ENCODE results near the gene SCGB1D4.

The SCGB1D4 gene

DNA sequence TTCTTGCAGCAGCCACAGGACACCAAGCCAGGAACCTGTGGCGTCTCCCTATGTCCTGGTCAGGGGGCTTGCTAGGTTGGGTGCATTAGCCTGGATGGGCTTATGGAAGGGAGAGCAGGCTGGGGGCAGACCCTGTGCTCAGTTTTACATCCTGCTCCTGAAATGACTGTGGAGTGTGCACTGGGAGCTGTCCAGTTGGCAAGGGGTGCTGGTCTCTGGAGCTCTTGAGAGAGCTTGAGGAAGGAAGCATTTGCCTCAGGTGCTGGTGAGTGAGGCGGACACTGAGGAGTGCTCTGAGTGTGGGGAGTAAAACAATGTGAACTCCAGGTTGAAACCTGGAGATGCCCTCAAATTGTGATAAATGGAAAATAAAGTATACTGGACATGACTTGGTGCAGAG lies 3.4 kb downstream of the SCGB1D4 start:
- no peaks in the 10 kb centered on the region for H3K27me3 ChIP-seq (ENCODE audit: insufficient read depth, low read depth, severe bottlenecking)
- no peak overlapping the region for H3K4me3 ChIP-seq (ENCODE audit: low read depth, low read length)
- TF ChIP-seq, protein P1, sequence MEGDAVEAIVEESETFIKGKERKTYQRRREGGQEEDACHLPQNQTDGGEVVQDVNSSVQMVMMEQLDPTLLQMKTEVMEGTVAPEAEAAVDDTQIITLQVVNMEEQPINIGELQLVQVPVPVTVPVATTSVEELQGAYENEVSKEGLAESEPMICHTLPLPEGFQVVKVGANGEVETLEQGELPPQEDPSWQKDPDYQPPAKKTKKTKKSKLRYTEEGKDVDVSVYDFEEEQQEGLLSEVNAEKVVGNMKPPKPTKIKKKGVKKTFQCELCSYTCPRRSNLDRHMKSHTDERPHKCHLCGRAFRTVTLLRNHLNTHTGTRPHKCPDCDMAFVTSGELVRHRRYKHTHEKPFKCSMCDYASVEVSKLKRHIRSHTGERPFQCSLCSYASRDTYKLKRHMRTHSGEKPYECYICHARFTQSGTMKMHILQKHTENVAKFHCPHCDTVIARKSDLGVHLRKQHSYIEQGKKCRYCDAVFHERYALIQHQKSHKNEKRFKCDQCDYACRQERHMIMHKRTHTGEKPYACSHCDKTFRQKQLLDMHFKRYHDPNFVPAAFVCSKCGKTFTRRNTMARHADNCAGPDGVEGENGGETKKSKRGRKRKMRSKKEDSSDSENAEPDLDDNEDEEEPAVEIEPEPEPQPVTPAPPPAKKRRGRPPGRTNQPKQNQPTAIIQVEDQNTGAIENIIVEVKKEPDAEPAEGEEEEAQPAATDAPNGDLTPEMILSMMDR (IDR thresholded peaks at IDR 0.05; ENCODE audit: low read depth, low read length), result no peak
- H3K36me3 ChIP-seq, result no peaks in the 10 kb centered on the region
- no peak overlapping the region for H3K27ac ChIP-seq
- no peaks in the 10 kb centered on the region for H3K9me3 ChIP-seq (ENCODE audit: severe bottlenecking)
- DNase-seq, result no peak

DNA sequence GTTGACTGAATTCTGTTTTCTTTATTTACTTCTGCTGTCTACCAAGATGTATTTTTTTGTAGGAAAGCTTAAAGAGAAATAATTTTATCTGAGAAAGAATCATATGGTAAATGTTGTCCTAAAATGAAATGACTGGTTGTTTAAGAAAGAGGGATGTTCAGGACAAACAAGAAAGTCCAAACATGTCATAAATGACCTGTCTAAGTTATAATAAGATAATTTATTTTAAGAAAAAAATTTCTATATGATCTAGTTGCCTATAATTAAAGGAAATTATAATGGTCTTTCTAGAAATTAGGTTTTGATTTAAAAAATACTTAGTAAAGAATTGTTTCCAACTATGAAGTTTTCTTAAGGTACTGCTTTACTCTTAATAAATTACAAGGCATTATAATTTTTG lies 18.4 kb downstream of the SCGB1D4 start:
- H3K27me3 ChIP-seq (ENCODE audit: insufficient read depth, low read depth, severe bottlenecking), result no peaks in the 10 kb centered on the region
- no peak overlapping the region for H3K27ac ChIP-seq
- TF ChIP-seq, protein P1 (IDR thresholded peaks at IDR 0.05; ENCODE audit: low read depth, low read length), result no peak
- H3K36me3 ChIP-seq, result no peaks in the 10 kb centered on the region
- no peak overlapping the region for H3K4me3 ChIP-seq (ENCODE audit: low read depth, low read length)
- DNase-seq, result no peak
- peaks cover 8% of the 10 kb centered on the region for H3K9me3 ChIP-seq (ENCODE audit: severe bottlenecking)

DNA sequence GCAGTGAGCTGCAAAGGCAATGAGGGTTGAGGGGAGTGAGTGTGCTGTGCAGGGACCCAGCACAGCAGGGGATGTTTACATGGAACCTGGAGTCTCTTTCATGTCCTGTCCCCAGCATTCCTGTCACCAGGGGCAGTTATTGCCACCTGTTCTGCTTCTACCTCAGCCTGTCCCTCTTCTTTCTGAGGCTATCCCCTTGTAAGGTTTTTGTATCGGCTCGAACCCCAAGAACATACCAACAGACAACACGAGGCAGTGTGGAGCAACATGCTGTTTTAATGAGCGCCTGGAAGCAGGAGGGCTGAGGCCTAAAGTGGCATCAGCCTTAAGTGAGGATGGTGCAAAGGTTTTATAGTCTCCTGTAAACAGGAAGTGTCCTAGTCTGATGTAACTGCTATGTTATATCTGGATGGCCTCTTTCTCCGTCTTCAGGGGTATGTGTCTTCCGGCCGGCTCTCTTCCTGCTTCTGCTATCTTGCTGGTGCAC lies 25.0 kb downstream of the SCGB1D4 start:
- DNase-seq, result no peak
- TF ChIP-seq, protein P1 (IDR thresholded peaks at IDR 0.05; ENCODE audit: low read depth, low read length), result no peak
- no peaks in the 10 kb centered on the region for H3K27me3 ChIP-seq (ENCODE audit: insufficient read depth, low read depth, severe bottlenecking)
- H3K27ac ChIP-seq, result no peak overlapping the region
- H3K4me3 ChIP-seq (ENCODE audit: low read depth, low read length), result no peak overlapping the region
- no peaks in the 10 kb centered on the region for H3K36me3 ChIP-seq
- H3K9me3 ChIP-seq (ENCODE audit: severe bottlenecking), result no peaks in the 10 kb centered on the region

DNA sequence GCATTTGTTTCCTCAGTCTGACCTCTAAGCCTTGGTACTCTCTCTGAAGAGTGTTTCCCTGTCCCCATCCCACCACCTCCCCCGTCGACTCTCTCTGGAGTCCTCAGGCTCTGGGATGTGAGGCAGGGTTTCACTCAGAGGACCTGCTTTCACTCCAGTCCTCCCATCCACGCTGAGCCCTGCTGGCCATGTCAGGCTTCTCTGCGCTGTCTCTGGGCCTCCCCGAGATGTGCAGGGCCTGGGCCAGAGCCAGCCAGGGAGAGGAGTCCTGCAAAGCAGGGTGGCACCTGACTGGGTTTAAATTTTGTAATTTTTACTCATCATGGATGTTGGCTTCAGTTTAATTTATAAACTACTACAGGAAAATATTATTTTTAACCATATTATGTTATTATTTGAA lies 25.6 kb downstream of the SCGB1D4 start:
- Histone ChIP-seq H3K27ac (no peak overlapping the region), H3K36me3 (no peaks in the 10 kb centered on the region), H3K27me3 (ENCODE audit: insufficient read depth, low read depth, severe bottlenecking) (no peaks in the 10 kb centered on the region), H3K4me3 (ENCODE audit: low read depth, low read length) (no peak overlapping the region), H3K9me3 (ENCODE audit: severe bottlenecking) (no peaks in the 10 kb centered on the region)
- DNase-seq, result no peak
- TF ChIP-seq, protein P1 (IDR thresholded peaks at IDR 0.05; ENCODE audit: low read depth, low read length), result no peak

DNA sequence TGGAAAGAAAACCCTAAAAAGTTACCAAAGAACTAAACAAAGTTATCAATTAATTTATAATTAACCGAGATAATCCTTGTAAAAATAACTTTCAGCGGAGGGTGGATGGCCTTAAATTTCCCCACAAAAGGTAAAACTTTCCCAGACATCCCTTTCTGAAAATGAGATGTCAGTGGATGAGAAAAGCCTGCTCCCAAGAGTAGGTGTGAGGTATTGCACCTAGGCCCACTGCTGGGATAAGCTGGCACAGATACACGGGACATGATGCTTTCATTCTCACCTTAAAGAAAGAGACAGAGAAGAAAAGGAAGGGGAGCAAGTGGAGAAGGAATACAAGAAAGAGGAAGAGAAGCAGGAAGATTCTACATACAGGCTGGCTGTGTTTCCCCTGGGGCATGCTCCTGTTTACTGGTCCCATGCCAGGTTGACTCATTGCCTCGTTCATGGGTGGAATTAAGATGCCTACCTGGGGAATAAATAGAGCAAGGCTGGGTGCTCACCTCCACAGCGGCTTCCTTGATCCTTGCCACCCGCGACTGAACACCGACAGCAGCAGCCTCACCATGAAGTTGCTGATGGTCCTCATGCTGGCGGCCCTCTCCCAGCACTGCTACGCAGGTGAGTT lies 29.1 kb downstream of the SCGB1D4 start, which contains the start of gene SCGB2A2:
SCGB2A2 (plus strand) TSS at position 505 of the 625 bp plus-strand sequence; CDS start at position 564, 59 bp downstream.
- no peak for DNase-seq
- Histone ChIP-seq H3K4me3 (ENCODE audit: low read depth, low read length) (no peak within 1 kb of the TSS), H3K27ac (no peak within 1 kb of the TSS), H3K9me3 (ENCODE audit: severe bottlenecking) (no peaks in the 10 kb centered on the region), H3K27me3 (ENCODE audit: insufficient read depth, low read depth, severe bottlenecking) (no peaks in the 10 kb centered on the region), H3K36me3 (no peaks in the 10 kb centered on the region)
- TF ChIP-seq, protein P1 (IDR thresholded peaks at IDR 0.05; ENCODE audit: low read depth, low read length), result peak; percentile 52; the same call in 1 of the 2 replicates

DNA sequence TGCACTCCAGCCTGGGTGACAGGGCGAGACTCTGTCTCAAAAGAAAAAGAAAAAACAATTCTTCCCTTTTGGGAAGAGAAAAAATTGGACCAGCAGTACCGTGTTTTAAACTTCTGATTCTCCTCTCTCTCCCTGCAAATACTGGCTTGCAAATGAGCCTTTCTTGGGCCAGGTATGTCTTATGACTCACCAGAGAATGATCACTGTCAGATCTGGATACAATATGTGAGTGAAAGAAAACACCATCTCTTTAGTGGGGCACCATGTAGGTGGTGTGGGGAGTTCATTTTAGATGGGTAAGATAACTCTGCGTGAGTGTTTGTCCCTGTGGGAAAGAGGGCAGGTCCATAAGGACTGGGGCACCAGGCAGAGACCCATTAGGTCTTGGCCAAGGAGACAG lies 31.3 kb downstream of the SCGB1D4 start:
- Histone ChIP-seq H3K27me3 (ENCODE audit: insufficient read depth, low read depth, severe bottlenecking) (no peaks in the 10 kb centered on the region), H3K27ac (no peak overlapping the region), H3K9me3 (ENCODE audit: severe bottlenecking) (no peaks in the 10 kb centered on the region), H3K36me3 (no peaks in the 10 kb centered on the region), H3K4me3 (ENCODE audit: low read depth, low read length) (no peak overlapping the region)
- TF ChIP-seq, protein P1 (IDR thresholded peaks at IDR 0.05; ENCODE audit: low read depth, low read length), result no peak
- no peak for DNase-seq
